Skeletal muscle cell (primary cell): ENCODE measurements around the gene DPCD.

Experiments used
- DNase-seq: peaks from one replicate; pipeline ENCODE4 v3.0.0-alpha.2; 2010; ENCODE audit warnings: low read depth
- H3K4me3 ChIP-seq: 2 replicates; pipeline ENCODE4 v1.5.1; 2011; ENCODE audit warnings: low read depth, mild to moderate bottlenecking, control low read depth, low read length, moderate library complexity

The DPCD gene

GRCh38 chr10:101647255-101647654 is 59.1 kb downstream of the DPCD start:
- DNase-seq = no peak
- H3K4me3 ChIP-seq = no peak overlapping the region

DNA sequence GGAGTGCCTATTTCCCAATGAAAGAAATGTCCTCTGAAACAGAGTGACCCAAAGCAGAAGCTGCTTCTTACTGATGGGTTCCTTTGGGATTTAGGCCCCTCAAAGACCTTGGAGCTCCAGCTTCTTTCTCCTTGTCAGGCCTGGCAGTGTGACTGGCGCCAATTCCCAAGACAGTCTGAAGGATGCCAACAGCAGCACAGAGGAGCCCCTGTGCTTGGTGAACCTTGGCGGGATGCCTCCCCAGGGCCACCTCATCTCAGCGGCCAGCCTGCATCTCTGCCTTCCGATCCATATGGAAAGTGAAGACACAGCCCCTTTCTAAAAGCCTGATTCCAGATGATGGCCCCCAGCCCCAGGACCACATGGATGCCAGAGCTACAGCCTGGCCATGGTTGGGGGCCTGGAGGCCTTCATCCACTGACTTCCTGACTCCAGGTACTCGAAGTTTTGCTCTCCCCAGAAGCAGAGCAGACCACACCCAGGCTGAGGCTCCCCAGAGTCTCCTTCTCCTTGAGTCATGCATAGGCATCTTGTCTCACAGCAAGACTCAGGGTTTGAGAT is 61.5 kb downstream of the DPCD start:
- DNase-seq = no peak
- H3K4me3 ChIP-seq = no peak overlapping the region

- DNase-seq = no peak
- H3K4me3 ChIP-seq = no peak overlapping the region
These were observed 62.7 kb downstream of the DPCD start for GRCh38 chr10:101650863-101651262.

GRCh38 chr10:101651336-101651735 is 63.2 kb downstream of the DPCD start:
- DNase-seq = no peak

GRCh38 chr10:101653536-101653935 is 65.4 kb downstream of the DPCD start:
- no peak for DNase-seq
- no peak overlapping the region for H3K4me3 ChIP-seq

More at GRCh38 chr10:101651336-101651735, 63.2 kb downstream of the DPCD start:
- no peak overlapping the region for H3K4me3 ChIP-seq

GRCh38 chr10:101655570-101655969 is 67.4 kb downstream of the DPCD start:
- DNase-seq = no peak
- H3K4me3 ChIP-seq = no peak overlapping the region

GRCh38 chr10:101656890-101657289 is 68.8 kb downstream of the DPCD start:
- no peak overlapping the region for H3K4me3 ChIP-seq
- DNase-seq = no peak

- H3K4me3 ChIP-seq = no peak overlapping the region
- DNase-seq = no peak
These were observed 70.9 kb downstream of the DPCD start for GRCh38 chr10:101658975-101659374.
